Natural killer cell (primary cell): ENCODE data around the gene EEF1A1. TPM values are rescaled to one million over a fixed set of nuclear protein-coding genes. Genes with fewer than 3 reads are reported as not detected.
A peak's percentile ranks its signal among the peaks of the same experiment; 100 is the strongest.

Experiments used
- ATAC-seq, 3 donors: fragments of 150-1000 bp in 2 of 3; fragments of 200-7000 bp in 1 of 3; cut with Tn5 transposase; 1 replicate in 1 of 3; 2 replicates in 2 of 3; pipeline ENCODE4 v1.10.0; 2021; ENCODE audit warnings: mild to moderate bottlenecking in 2 of 3, moderate library complexity in 2 of 3
- DNase-seq, 2 donors: peaks; one replicate each; pipeline versions ENCODE4 v3.0.0 to v3.0.0-alpha.2; 2013 to 2021; ENCODE audit warnings: mixed read lengths in 1 of 2
- H3K27ac ChIP-seq: one replicate; pipeline ENCODE4 v1.5.1; 2013; ENCODE audit warnings: mild to moderate bottlenecking, low read length
- H3K27me3 ChIP-seq: one replicate; pipeline ENCODE4 v1.6.1; 2013; ENCODE audit warnings: low read length; ENCODE audit not compliant: control insufficient read depth, insufficient read depth
- H3K36me3 ChIP-seq: one replicate; pipeline ENCODE4 v1.6.1; 2013; ENCODE audit warnings: low read length; ENCODE audit not compliant: control insufficient read depth, insufficient read depth
- H3K4me1 ChIP-seq: one replicate; pipeline ENCODE4 v1.6.1; 2013; ENCODE audit warnings: low read length; ENCODE audit not compliant: control insufficient read depth, insufficient read depth
- H3K4me3 ChIP-seq: one replicate; pipeline ENCODE4 v1.5.1; 2013; ENCODE audit warnings: low read length
- H3K9me3 ChIP-seq: one replicate; pipeline ENCODE4 v1.6.1; 2013; ENCODE audit warnings: low read length; ENCODE audit not compliant: control insufficient read depth, insufficient read depth
- H3K27ac Mint-ChIP-seq, 2 donors: one replicate each; pipeline ENCODE4 v1.8.0; 2022; ENCODE audit warnings: mild to moderate bottlenecking in 2 of 2, mixed read lengths in 2 of 2, moderate library complexity in 1 of 2
- H3K27me3 Mint-ChIP-seq, 2 donors: one replicate each; pipeline ENCODE4 v1.8.0; 2022; ENCODE audit warnings: low read depth in 2 of 2, mixed read lengths in 2 of 2
- H3K36me3 Mint-ChIP-seq: one replicate; pipeline ENCODE4 v1.8.0; 2022; ENCODE audit warnings: mixed read lengths
- H3K4me1 Mint-ChIP-seq, 2 donors: one replicate each; pipeline ENCODE4 v1.8.0; 2022; ENCODE audit warnings: mixed read lengths in 2 of 2
- H3K4me3 Mint-ChIP-seq: one replicate; pipeline ENCODE4 v1.8.0; 2022; ENCODE audit warnings: mild to moderate bottlenecking, moderate library complexity, mixed read lengths
- H3K9me3 Mint-ChIP-seq, 2 donors: one replicate each; pipeline ENCODE4 v1.8.0; 2022; ENCODE audit warnings: mixed read lengths in 2 of 2
- CTCF ChIP-seq: fragments of 200-600 bp; IDR thresholded peaks from one replicate; pipeline ENCODE4 v1.8.0; 2022; ENCODE audit warnings: antibody characterized with exemption
- WGBS: methylation state at CpG from one replicate; pipeline ENCODE4 v1.1.7; 2013; ENCODE audit warnings: missing lambda C conversion rate; ENCODE audit not compliant: insufficient coverage; 5-methylcytosine and 5-hydroxymethylcytosine counted together
- intact Hi-C: fragments of 100-400 bp; cut with micrococcal nuclease; formaldehyde crosslinking; loops from one replicate; pipeline ENCODE4 v1.14.2; 2022
- total RNA-seq, 4 donors: library from RNA; stranded (reverse); fragments of 120-200 nt in 1 of 4; gene quantifications; one replicate each; pipeline versions ENCODE4 v1.2.3 to v1.2.4, GENCODE V29; 2013 to 2022

EEF1A1 gene
- total RNA-seq, 3 donors from 2014 or later (not counting 1 experiment from before 2014, with no cell fraction given), result 6,475 to 7,348 (median 7,348) TPM

- no peak for ATAC-seq
- Histone ChIP-seq H3K27ac (peak overlapping the region; percentile 34), H3K4me1 (peaks cover 40% of the 10 kb centered on the region), H3K27me3 (no peaks in the 10 kb centered on the region), H3K9me3 (no peaks in the 10 kb centered on the region), H3K36me3 (peaks cover 54% of the 10 kb centered on the region), H3K4me3 (no peak overlapping the region)
- DNase-seq, result peak in 1 of 2 donors; percentile 47
- WGBS, result 77% methylated on average over 4 of the region's 4 CpGs
- no peak for TF ChIP-seq CTCF
- intact Hi-C loops, result no loop called here
- Mint-ChIP-seq H3K36me3 (peaks cover 22% of the 10 kb centered on the region), H3K4me1 (peaks cover 61 to 69% of the 10 kb centered on the region in 2 donors), H3K27ac (peak overlapping the region; percentile 84 to 100), H3K4me3 (peak overlapping the region; percentile 45), H3K27me3 (no peaks in the 10 kb centered on the region), H3K9me3 (no peaks in the 10 kb centered on the region)
Observed at GRCh38 chr6:73516514-73517489, 4.0 kb downstream of the EEF1A1 start.

GRCh38 chr6:73515204-73515655, 5.6 kb downstream of the EEF1A1 start:
- H3K4me3 Mint-ChIP-seq, result peak overlapping the region; percentile 53
- Histone ChIP-seq H3K27ac (peak overlapping the region; percentile 55), H3K27me3 (no peaks in the 10 kb centered on the region), H3K4me1 (peaks cover 40% of the 10 kb centered on the region), H3K9me3 (no peaks in the 10 kb centered on the region), H3K36me3 (peaks cover 55% of the 10 kb centered on the region), H3K4me3 (no peak overlapping the region)
- H3K9me3 Mint-ChIP-seq, result no peaks in the 10 kb centered on the region
- DNase-seq, result peak in 1 of 2 donors; percentile 49
- H3K4me1 Mint-ChIP-seq, result peaks cover 48 to 57% of the 10 kb centered on the region in 2 donors
- intact Hi-C loops, result loop anchor here (1.0 to 2.0 kb wide), 2 partner anchors 95 to 138 kb away; partner anchors contain the start of gene SLC17A5
- ATAC-seq, result no peak
- H3K36me3 Mint-ChIP-seq, result peaks cover 22% of the 10 kb centered on the region
- H3K27ac Mint-ChIP-seq, result peak overlapping the region; percentile 84 to 100
- WGBS, result 29% methylated on average over 4 of the region's 4 CpGs
- no peaks in the 10 kb centered on the region for H3K27me3 Mint-ChIP-seq
- TF ChIP-seq CTCF, result no peak

- TF ChIP-seq CTCF, result no peak
- Histone ChIP-seq H3K4me1 (peaks cover 36% of the 10 kb centered on the region), H3K27ac (peak overlapping the region; percentile 55), H3K27me3 (no peaks in the 10 kb centered on the region), H3K9me3 (no peaks in the 10 kb centered on the region), H3K4me3 (no peak overlapping the region), H3K36me3 (peaks cover 53% of the 10 kb centered on the region)
- H3K4me3 Mint-ChIP-seq, result peak overlapping the region; percentile 53
- no peaks in the 10 kb centered on the region for H3K27me3 Mint-ChIP-seq
- peak in 1 of 2 donors; percentile 31 for DNase-seq
- 56% methylated on average over 2 of the region's 3 CpGs for WGBS
- peaks cover 43 to 52% of the 10 kb centered on the region in 2 donors for H3K4me1 Mint-ChIP-seq
- peaks cover 18% of the 10 kb centered on the region for H3K36me3 Mint-ChIP-seq
- intact Hi-C loops, result loop anchor here (1.0 to 2.0 kb wide), 2 partner anchors 96 to 138 kb away; partner anchors contain the start of gene SLC17A5
- H3K9me3 Mint-ChIP-seq, result no peaks in the 10 kb centered on the region
- H3K27ac Mint-ChIP-seq, result peak overlapping the region; percentile 84 to 100
- ATAC-seq, result no peak
Observed at GRCh38 chr6:73514746-73515110, 6.1 kb downstream of the EEF1A1 start.
